Astrocyte of the spinal cord (primary cell): ENCODE data around the gene NDUFA13.

Source experiments
- DNase-seq: peaks from one replicate; pipeline ENCODE4 v3.0.0; 2011; ENCODE audit warnings: low read depth, low spot score
- H3K4me3 ChIP-seq: 2 replicates; pipeline ENCODE4 v1.5.1; 2011; ENCODE audit warnings: low read depth, mild to moderate bottlenecking, low read length, moderate library complexity
- in situ Hi-C: cut with HindIII; loops from 2 replicates; pipeline ENCODE4 v1.10.0; 2017; ENCODE audit warnings: low sequenced_read_pairs
- TF ChIP-seq, protein P1 (sequence below): IDR thresholded peaks from 2 replicates; pipeline ENCODE4 v1.5.1; 2012; ENCODE audit warnings: low read depth, mild to moderate bottlenecking, low read length, inconsistent platforms

Gene NDUFA13

DNA sequence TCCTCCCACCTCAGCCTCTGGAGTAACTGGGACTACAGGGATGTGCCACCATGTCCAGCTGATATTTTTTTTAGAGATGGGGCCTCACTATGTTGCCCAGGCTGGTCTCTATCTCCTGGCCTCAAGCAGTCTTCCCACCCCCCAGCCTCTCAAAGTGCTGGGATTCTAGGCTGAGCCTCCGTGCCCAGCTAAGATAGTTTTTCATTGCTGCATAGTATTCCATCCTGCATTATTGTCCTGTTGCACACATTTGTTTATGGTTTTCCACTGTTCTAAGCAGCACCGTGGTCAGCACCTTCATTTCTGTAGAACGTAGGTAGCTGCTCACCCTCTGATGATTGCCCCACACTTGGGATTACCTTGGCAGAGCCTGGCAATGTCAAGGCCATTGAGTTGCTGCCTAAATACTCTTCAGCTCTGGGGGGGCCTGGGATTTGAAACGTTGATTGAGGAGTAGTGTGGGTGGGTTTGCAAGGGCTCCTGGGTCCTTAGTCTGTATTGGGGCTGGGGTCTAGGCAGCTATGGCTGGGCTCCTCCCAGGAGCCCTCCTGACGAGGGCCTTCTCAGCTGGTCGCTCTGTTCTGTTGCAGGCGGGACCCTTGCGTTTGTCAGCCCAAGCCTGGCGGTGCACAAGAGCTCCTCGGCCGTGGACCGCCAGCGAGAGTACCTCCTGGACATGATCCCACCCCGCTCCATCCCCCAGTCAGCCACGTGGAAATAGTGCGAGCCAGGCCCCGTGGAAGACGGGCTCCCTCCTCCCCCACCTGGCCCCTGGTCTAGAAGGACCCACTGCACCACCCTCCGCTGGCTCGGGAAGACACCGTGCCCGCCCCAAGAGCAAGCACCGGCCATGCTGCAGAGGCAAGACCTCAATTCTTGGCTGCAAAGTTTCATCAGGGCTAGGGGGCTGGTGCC, 11.0 kb upstream of the NDUFA13 start:
- in situ Hi-C loops, result no loop called here
- no peak overlapping the region for H3K4me3 ChIP-seq
- TF ChIP-seq, protein P1, sequence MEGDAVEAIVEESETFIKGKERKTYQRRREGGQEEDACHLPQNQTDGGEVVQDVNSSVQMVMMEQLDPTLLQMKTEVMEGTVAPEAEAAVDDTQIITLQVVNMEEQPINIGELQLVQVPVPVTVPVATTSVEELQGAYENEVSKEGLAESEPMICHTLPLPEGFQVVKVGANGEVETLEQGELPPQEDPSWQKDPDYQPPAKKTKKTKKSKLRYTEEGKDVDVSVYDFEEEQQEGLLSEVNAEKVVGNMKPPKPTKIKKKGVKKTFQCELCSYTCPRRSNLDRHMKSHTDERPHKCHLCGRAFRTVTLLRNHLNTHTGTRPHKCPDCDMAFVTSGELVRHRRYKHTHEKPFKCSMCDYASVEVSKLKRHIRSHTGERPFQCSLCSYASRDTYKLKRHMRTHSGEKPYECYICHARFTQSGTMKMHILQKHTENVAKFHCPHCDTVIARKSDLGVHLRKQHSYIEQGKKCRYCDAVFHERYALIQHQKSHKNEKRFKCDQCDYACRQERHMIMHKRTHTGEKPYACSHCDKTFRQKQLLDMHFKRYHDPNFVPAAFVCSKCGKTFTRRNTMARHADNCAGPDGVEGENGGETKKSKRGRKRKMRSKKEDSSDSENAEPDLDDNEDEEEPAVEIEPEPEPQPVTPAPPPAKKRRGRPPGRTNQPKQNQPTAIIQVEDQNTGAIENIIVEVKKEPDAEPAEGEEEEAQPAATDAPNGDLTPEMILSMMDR, result no peak
- no peak for DNase-seq

DNA sequence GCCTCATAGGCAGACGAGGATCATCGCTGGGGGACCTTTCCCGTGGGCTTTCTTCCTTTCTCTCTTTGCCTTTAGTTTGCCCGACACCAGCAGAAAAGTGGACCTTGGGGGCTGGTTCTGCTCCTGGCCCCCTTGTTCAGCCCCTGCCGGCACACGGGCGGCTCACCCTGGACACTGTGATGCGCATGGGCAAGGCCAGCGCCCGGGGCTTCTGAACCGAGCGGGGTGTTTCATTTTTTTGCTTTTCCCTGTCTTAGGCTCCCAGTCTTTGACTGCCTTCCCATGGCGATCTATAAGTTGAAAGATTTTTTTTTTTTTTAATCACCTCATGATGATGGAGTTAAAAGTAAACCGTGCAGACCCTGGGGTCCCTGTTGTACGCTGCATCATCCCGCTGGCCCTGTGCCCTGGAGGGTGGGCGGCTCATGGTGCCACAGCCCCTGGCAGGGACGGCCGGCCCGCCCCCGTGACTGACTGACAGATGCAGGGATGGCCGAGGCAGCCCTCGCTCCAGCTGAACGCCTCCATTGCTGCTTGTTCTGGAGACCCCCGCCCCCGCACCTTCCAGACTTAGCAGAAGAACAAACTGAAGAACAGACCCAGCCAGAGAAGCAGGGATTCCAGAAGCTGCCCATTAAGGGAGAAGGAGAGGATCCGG, 10.2 kb upstream of the NDUFA13 start:
- no peak overlapping the region for H3K4me3 ChIP-seq
- in situ Hi-C loops, result no loop called here
- TF ChIP-seq, protein P1, result no peak

DNA sequence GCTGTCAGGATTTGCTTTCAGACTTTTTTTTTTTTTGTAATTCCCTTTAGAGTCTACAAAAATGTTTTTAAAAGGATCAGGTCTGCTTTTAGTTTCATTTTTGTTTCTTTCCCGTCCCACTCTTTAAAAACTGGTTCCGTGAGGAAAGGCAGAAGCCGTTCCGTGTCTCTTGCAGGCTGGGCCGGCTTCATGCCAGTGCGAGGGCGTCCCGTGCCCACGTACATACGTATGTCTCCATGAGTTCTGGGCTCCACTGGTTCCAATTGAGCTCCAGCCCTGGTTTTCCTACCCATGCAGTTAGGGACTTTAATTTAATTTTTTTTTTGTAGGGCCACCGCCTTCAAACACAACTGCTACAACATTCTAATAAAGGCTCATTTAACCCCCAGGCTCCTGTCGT, 9.4 kb upstream of the NDUFA13 start:
- no peak overlapping the region for H3K4me3 ChIP-seq
- no peak for DNase-seq
- TF ChIP-seq, protein P1, result no peak
- in situ Hi-C loops, result no loop called here

More for the DNA sequence above, 10.2 kb upstream of the NDUFA13 start:
- no peak for DNase-seq

DNA sequence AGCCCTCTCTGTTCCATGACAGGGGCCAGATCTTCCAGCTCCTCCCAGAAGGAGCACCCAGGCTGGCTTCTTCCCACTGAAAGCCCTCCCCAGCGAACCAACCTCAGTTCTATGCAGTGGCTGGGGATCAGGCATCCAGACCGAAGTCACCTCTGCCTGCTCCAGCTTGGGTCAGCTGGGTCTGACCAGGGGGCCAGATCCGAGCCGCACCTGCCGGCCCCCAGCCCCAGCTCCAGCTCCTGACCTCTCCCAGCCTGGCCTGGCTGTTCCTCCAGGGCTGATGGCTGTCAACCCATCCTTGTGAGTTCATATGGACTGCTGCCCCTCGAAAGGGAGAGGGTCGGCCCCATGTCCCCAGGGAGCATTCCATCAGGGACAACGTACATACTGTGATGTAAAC, 8.7 kb upstream of the NDUFA13 start:
- no peak overlapping the region for H3K4me3 ChIP-seq
- TF ChIP-seq, protein P1, result no peak
- no peak for DNase-seq
- in situ Hi-C loops, result no loop called here

DNA sequence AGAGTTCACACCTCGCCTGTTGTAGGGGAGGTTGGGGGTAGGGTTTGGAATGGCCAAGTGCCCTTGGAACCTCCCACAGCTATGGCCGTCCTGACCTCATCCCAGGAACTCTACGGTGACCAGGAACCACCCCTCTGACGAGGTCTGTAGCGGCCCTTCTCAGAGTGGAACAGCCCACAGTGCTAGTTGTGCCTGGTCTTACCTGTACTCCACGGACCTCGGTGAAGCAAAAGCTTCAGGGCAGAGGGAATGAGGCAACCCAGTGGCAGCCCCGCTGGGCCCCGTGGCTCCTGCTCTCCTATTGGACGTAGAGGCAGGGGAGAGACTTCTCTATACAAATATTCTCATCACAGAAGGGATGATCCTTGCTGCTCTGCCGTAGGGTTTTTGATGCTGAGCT, 7.8 kb upstream of the NDUFA13 start:
- in situ Hi-C loops, result no loop called here
- TF ChIP-seq, protein P1, result no peak
- no peak overlapping the region for H3K4me3 ChIP-seq
- no peak for DNase-seq

DNA sequence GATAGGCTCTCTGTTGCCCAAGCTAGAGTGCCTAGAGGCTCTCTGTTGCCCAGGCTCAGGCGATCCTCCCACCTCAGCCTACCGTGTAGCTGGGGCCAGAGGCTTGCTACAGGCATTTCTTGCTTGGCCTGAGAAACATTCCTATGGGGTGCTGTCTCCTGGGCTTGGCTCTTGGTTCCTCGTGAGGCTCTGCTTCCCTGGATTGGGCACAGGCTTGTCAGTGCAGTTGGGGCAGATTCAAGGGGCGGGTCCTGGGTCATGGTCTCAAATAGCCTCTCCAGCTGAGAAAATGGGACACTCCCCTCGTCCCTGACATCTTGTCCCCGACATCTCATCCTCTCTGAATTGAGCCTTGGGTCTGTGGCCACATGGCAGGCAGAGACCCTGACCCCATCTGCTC, 5.6 kb upstream of the NDUFA13 start:
- no peak overlapping the region for H3K4me3 ChIP-seq
- TF ChIP-seq, protein P1, result no peak
- no peak for DNase-seq
- in situ Hi-C loops, result no loop called here
